ENCODE data around the gene HOXB7. TPM values are rescaled to one million over a fixed set of nuclear protein-coding genes. Genes with fewer than 3 reads are reported as not detected.

HOXB7 gene
- total RNA-seq, 4 donors from 2014 or later = 0.38 to 0.64 TPM; not detected in 2

- Histone ChIP-seq H3K27me3 (peaks cover 0 to 99% (median 7%) of the 10 kb centered on the region in 4 donors), H3K4me3 (peak overlapping the region; percentile 4 to 83 (median 32)), H3K4me1 (peaks cover 0 to 96% (median 61%) of the 10 kb centered on the region in 3 donors), H3K27ac (peak overlapping the region; percentile 88 to 93 (median 92)), H3K36me3 (no peaks in the 10 kb centered on the region), H3K9me3 (no peaks in the 10 kb centered on the region)
- DNase-seq = no peak
- TF ChIP-seq CTCF (IDR thresholded peaks at IDR 0.05) (no peak), POLR2A (IDR thresholded peaks at IDR 0.05) (no peak)
- intact Hi-C loops (cut with DNase I) = no loop called here
- WGBS, 2 donors = 38 to 42% methylated on average over 21 to 23 of the region's 26 CpGs
These were observed 39.6 kb downstream of the HOXB7 start for GRCh38 chr17:48571024-48571818.

DNA sequence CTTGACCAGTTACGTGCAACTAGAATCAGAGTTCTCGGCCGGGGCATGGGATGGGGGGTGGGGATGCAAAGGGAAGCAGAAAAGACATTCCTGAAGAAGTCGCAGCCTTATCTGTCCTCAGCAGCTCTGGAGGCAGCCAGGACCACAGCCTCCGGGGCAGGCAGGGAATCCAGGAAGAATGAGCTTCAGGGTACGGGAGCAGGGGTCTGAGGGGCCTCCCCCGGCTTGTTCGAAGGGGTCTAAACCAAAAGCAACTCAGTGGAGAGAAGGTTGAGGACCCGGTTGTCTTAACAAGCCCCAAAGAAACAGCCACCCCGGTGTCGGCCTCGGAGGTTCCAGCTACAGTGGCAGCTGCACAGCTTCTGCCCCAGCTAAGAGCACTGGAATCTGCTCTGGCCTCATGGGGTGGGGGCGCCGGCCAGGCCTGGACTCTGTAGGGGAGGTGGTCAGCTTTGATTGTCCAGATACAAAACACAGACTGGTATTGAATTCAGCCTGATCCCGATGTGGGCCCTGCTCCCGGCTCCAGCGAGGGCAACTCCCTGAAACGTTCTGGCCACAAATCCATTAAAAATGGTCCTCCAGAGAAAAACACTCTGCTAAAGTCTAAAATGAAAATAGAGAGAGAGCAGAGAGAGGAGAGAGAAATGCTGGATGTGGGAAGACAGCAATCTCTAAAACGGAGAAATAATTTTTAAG, 40.3 kb downstream of the HOXB7 start:
- WGBS, 2 donors = 21 to 29% methylated on average over 12 to 14 of the region's 19 CpGs
- Histone ChIP-seq H3K4me1 (peaks cover 0 to 96% (median 59%) of the 10 kb centered on the region in 3 donors), H3K36me3 (no peaks in the 10 kb centered on the region), H3K27me3 (peaks cover 0 to 99% (median 7%) of the 10 kb centered on the region in 4 donors), H3K27ac (peak overlapping the region; percentile 88 to 93 (median 92)), H3K4me3 (peak overlapping the region; percentile 4 to 83 (median 32)), H3K9me3 (no peaks in the 10 kb centered on the region)
- DNase-seq = no peak
- intact Hi-C loops (cut with DNase I) = no loop called here
- TF ChIP-seq CTCF (IDR thresholded peaks at IDR 0.05) (no peak), POLR2A (IDR thresholded peaks at IDR 0.05) (no peak)

DNA sequence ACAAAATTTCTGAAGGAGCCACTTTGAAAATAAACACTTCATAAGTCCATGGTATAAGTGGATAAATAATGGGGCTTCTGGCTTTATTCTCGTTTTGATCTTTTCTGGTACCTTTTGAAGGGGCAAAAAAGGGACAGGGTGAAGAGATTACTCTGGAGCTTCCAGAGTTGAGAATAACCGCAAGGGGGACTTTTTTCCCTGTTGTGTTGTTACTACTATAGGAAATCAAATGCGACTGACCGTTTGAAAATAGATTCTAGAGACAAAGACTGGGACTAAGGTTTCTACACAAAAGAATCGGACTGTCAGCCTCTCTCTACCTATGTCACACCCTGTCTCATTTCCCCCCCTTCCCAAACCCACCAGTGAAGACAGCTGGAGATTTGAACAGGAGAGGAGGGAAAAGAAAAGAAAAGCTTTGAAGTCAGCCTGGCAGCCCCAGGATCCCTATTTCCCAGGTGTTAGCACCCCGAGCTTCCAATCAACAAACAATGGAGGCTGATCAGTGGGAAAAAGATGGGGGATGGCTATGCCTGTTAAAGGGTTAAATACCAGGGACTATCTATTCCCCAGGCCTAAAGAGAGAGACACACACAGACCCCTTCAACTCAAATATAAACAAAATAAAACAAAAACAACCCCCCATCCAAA, 41.0 kb downstream of the HOXB7 start:
- intact Hi-C loops (cut with DNase I) = no loop called here
- WGBS, 2 donors = 31 to 37% methylated on average over 5 to 6 of the region's 6 CpGs

DNA sequence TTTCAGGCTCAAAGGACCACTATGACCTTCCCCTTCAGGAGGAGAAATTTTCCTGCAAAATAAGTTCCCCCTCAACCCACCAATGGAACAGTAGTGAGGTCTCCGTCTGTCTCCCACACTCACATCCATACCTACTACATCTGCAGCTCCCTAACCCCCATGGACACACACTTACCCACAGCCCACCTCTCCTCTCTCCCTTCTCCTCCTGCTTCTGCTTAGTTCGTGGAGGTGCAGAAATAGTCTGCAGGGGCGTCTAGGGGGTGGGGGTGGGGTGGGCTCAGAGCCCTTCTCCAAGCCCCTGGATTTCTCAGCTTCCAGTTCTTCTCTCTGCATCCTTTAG, 41.6 kb downstream of the HOXB7 start:
- peak overlapping the region; percentile 88 to 93 (median 92) for H3K27ac ChIP-seq
- DNase-seq = no peak
- peak overlapping the region; percentile 10 to 83 (median 32) for H3K4me3 ChIP-seq
- H3K36me3 ChIP-seq = no peaks in the 10 kb centered on the region
- H3K9me3 ChIP-seq = no peaks in the 10 kb centered on the region
- H3K27me3 ChIP-seq = peaks cover 0 to 99% (median 6%) of the 10 kb centered on the region in 4 donors
- peaks cover 1 to 96% (median 60%) of the 10 kb centered on the region in 3 donors for H3K4me1 ChIP-seq
- intact Hi-C loops (cut with DNase I) = no loop called here
- WGBS, 2 donors = 21 to 40% methylated on average over 3 of the region's 3 CpGs
- TF ChIP-seq POLR2A (IDR thresholded peaks at IDR 0.05) (no peak), CTCF (IDR thresholded peaks at IDR 0.05) (no peak)

More for the DNA sequence above, 41.0 kb downstream of the HOXB7 start:
- Histone ChIP-seq H3K27me3 (peaks cover 0 to 99% (median 7%) of the 10 kb centered on the region in 4 donors), H3K4me3 (peak overlapping the region in 3 of 4 donors; percentile 31 to 83 (median 34)), H3K4me1 (peaks cover 0 to 96% (median 61%) of the 10 kb centered on the region in 3 donors), H3K9me3 (no peaks in the 10 kb centered on the region), H3K36me3 (no peaks in the 10 kb centered on the region), H3K27ac (peak overlapping the region; percentile 88 to 93 (median 92))
- TF ChIP-seq POLR2A (IDR thresholded peaks at IDR 0.05) (no peak), CTCF (IDR thresholded peaks at IDR 0.05) (peak in 2 of 6 experiments; percentile 11 to 15)
- no peak for DNase-seq
